Epithelial cell of proximal tubule (primary cell): ENCODE data around the gene BRF1. TPM values are rescaled to one million over a fixed set of nuclear protein-coding genes. Genes with fewer than 3 reads are reported as not detected.

Source experiments
- DNase-seq: peaks from one replicate; pipeline ENCODE4 v3.0.0-alpha.2; 2011; ENCODE audit warnings: low read depth
- H3K4me3 ChIP-seq: 2 replicates; pipeline ENCODE4 v1.5.1; 2011; ENCODE audit warnings: low read depth, mild to moderate bottlenecking, low read length
- total RNA-seq: library from RNA; depleted of rRNA; stranded (reverse); fragments of >200 nt; gene quantifications from 2 replicates; pipeline ENCODE4 v1.2.3, GENCODE V29; 2015
- TF ChIP-seq, protein P1 (sequence below): conservative IDR thresholded peaks from 2 replicates; pipeline ENCODE4 v1.5.1; 2012; ENCODE audit warnings: low read depth, mild to moderate bottlenecking, low read length

BRF1 gene
- total RNA-seq, 1 donor from 2014 or later: 23.8 TPM

GRCh38 chr14:105200641-105201040 is 100.2 kb downstream of the BRF1 start:
- no peak for DNase-seq
- no peak overlapping the region for H3K4me3 ChIP-seq
- TF ChIP-seq, protein P1, sequence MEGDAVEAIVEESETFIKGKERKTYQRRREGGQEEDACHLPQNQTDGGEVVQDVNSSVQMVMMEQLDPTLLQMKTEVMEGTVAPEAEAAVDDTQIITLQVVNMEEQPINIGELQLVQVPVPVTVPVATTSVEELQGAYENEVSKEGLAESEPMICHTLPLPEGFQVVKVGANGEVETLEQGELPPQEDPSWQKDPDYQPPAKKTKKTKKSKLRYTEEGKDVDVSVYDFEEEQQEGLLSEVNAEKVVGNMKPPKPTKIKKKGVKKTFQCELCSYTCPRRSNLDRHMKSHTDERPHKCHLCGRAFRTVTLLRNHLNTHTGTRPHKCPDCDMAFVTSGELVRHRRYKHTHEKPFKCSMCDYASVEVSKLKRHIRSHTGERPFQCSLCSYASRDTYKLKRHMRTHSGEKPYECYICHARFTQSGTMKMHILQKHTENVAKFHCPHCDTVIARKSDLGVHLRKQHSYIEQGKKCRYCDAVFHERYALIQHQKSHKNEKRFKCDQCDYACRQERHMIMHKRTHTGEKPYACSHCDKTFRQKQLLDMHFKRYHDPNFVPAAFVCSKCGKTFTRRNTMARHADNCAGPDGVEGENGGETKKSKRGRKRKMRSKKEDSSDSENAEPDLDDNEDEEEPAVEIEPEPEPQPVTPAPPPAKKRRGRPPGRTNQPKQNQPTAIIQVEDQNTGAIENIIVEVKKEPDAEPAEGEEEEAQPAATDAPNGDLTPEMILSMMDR: no peak

- DNase-seq: no peak
- no peak overlapping the region for H3K4me3 ChIP-seq
- TF ChIP-seq, protein P1: peak; percentile 18
Observed at GRCh38 chr14:105200074-105200473, 100.7 kb downstream of the BRF1 start.

DNA sequence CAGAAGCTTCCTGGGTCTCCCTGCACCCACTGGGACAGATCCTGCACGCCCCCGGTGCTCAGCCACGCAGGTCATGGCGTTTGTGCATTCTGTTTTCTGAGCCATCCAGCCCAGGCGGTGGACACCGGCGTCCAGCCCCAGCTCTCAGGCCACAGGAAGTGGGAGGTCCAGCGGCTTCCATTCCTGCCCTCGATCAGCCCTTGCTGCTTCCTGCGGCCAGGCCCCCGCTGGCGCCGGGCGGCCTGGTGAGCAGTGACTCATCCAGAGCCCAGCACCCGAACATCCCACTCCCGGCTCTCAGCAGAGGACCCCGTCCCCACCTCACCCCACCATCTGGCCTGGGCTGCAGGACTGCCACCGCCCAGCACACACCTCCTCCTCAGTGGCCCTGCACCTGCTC is 101.7 kb downstream of the BRF1 start:
- TF ChIP-seq, protein P1: no peak
- no peak for DNase-seq
- H3K4me3 ChIP-seq: no peak overlapping the region

- DNase-seq: no peak
- H3K4me3 ChIP-seq: no peak overlapping the region
- TF ChIP-seq, protein P1: no peak
Observed at GRCh38 chr14:105198588-105198987, 102.2 kb downstream of the BRF1 start.

GRCh38 chr14:105197211-105197641 is 103.6 kb downstream of the BRF1 start:
- TF ChIP-seq, protein P1: no peak
- no peak overlapping the region for H3K4me3 ChIP-seq
- DNase-seq: no peak

DNA sequence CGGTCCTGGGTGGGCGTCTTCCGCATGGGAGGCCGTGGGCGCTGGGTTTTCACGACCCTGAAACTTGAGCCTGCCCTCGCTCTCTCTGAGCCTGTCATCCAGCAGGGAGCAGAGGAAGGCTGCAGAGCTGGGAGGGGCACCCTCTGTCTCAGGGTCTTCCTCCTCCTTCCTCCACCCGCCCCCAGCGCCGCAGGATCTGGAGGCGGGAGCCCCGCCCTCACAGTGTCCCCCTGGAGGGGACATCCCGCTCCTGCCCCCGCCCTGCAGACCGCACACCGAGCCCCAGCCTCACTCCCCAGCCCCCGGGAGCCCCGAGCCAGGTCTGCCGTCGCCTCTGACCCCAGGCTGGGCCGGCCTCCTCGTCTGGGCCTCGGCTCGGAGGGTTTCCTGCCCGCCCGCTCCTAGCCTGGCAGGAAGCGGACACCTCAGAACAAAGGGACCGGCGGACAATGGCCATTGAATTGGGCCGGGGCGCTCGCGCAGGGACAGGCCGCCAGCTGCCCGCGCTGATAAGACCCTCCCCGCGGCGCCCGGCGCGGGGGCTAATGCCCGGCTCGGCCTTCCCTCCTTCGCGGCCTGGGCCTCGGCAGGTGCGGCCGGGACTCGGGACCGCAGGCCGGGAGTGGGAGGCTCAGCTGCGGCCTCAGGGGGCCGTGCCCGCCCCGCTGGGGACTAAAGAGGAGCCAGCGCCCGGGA is 104.4 kb downstream of the BRF1 start:
- TF ChIP-seq, protein P1: no peak
- H3K4me3 ChIP-seq: peak overlapping the region; percentile 16
- no peak for DNase-seq
